Right lobe of liver (tissue), 4 donors: ENCODE data around the gene SYNE3.

Experiments
- CTCF ChIP-seq, 4 donors: fragments of 200-600 bp in 3 of 4; fragments of 450-650 bp in 1 of 4; IDR thresholded peaks; one replicate each; pipeline versions ENCODE4 v1.5.1 to v1.8.0; 2016 to 2022; ENCODE audit warnings: antibody characterized with exemption in 4 of 4, mild to moderate bottlenecking in 2 of 4
- POLR2A ChIP-seq: fragments of 450-650 bp; IDR thresholded peaks from one replicate; pipeline ENCODE4 v1.6.1; 2017; ENCODE audit warnings: antibody characterized with exemption, mild to moderate bottlenecking
- donor health status: DM: no; HTN: no; CAD: no.
- donor health status: DM: no; HTN: no; CAD: no.
- donor health status: DM: no; HTN: yes; CAD: no.

- no peak for TF ChIP-seq POLR2A
- TF ChIP-seq CTCF (IDR thresholded peaks at IDR 0.05) = no peak
Observed at GRCh38 chr14:95503365-95504134, 12.9 kb downstream of the SYNE3 start.
